Measurements from ENCODE around the gene MSH3.
"Not testable (repeated sequence)": the region's sequence is repeated elsewhere in the genome, so short reads cannot be mapped to it uniquely, and the experiment has no call there.

GRCh38 chr5:80883390-80883789 lies 228.9 kb downstream of the MSH3 start:
- not testable (repeated sequence) for TF ChIP-seq CTCF (tag by site-specific recombination; IDR thresholded peaks at IDR 0.05); TCF7L2 (IDR thresholded peaks at IDR 0.05; ENCODE audit: borderline replicate concordance, low read depth, low read length); ZNF701 (tag by site-specific recombination; IDR thresholded peaks at IDR 0.05); ZNF18 (tag by site-specific recombination; IDR thresholded peaks at IDR 0.05); ZNF223 (tag by site-specific recombination; IDR thresholded peaks at IDR 0.05); YY1 (tag by site-specific recombination; IDR thresholded peaks at IDR 0.05); ZNF394 (tag by site-specific recombination; IDR thresholded peaks at IDR 0.05; ENCODE audit: borderline replicate concordance); SCRT2 (tag by site-specific recombination; IDR thresholded peaks at IDR 0.05); TRIM28 (IDR thresholded peaks at IDR 0.05; ENCODE audit: borderline replicate concordance, low read length); PRDM10 (tag by site-specific recombination; IDR thresholded peaks at IDR 0.05); ZNF623 (tag by site-specific recombination; IDR thresholded peaks at IDR 0.05); INSM2 (tag by site-specific recombination; IDR thresholded peaks at IDR 0.05)

Data from HEK293 (cell line).